ENCODE results near the gene PFDN4.

Gene PFDN4

GRCh38 chr20:54173653-54174456 is 34.0 kb upstream of the PFDN4 start, which contains the start of gene CYP24A1:
CYP24A1 (minus strand) TSS chr20:54173986; CDS start chr20:54173579, 407 bp downstream.
- no peak for DNase-seq (ENCODE audit: low read depth)

- no peak for DNase-seq (ENCODE audit: low read depth)
Measured at GRCh38 chr20:54174457-54175175, 33.3 kb upstream of the PFDN4 start.

- DNase-seq (ENCODE audit: low read depth) = no peak
Measured at GRCh38 chr20:54176610-54177009, 31.3 kb upstream of the PFDN4 start.

GRCh38 chr20:54177378-54177777 is 30.5 kb upstream of the PFDN4 start:
- no peak for DNase-seq (ENCODE audit: low read depth)

- DNase-seq (ENCODE audit: low read depth) = no peak
Measured at GRCh38 chr20:54178256-54178655, 29.6 kb upstream of the PFDN4 start.

GRCh38 chr20:54179946-54180345 is 27.9 kb upstream of the PFDN4 start:
- no peak for DNase-seq (ENCODE audit: low read depth)

GRCh38 chr20:54180931-54181330 is 27.0 kb upstream of the PFDN4 start:
- DNase-seq (ENCODE audit: low read depth) = no peak

- DNase-seq (ENCODE audit: low read depth) = no peak
Measured at GRCh38 chr20:54184071-54184470, 23.8 kb upstream of the PFDN4 start.

GRCh38 chr20:54184904-54185626 is 22.8 kb upstream of the PFDN4 start:
- no peak for DNase-seq (ENCODE audit: low read depth)

GRCh38 chr20:54188132-54188849 is 19.6 kb upstream of the PFDN4 start:
- DNase-seq (ENCODE audit: low read depth) = no peak

GRCh38 chr20:54189630-54190029 is 18.3 kb upstream of the PFDN4 start:
- no peak for DNase-seq (ENCODE audit: low read depth)

GRCh38 chr20:54190217-54190616 is 17.7 kb upstream of the PFDN4 start:
- DNase-seq (ENCODE audit: low read depth) = no peak

GRCh38 chr20:54193817-54194216 is 14.1 kb upstream of the PFDN4 start:
- DNase-seq (ENCODE audit: low read depth) = no peak

GRCh38 chr20:54194724-54195438 is 13.0 kb upstream of the PFDN4 start:
- DNase-seq (ENCODE audit: low read depth) = no peak

- DNase-seq (ENCODE audit: low read depth) = no peak
Measured at GRCh38 chr20:54195483-54196472, 12.1 kb upstream of the PFDN4 start.

- no peak for DNase-seq (ENCODE audit: low read depth)
Measured at GRCh38 chr20:54197621-54198604, 10.0 kb upstream of the PFDN4 start.

GRCh38 chr20:54199283-54199682 is 8.6 kb upstream of the PFDN4 start:
- DNase-seq (ENCODE audit: low read depth) = no peak

- peak; percentile 59 for DNase-seq (ENCODE audit: low read depth)
Measured at GRCh38 chr20:54199721-54200176, 8.1 kb upstream of the PFDN4 start.
